GM19328 (cell line): ENCODE data around the gene SNORC.

ENCODE experiments used
- ATAC-seq: cut with Tn5 transposase; IDR thresholded peaks from one replicate; pipeline ENCODE4 v1.9.1; 2021; ENCODE audit warnings: mild to moderate bottlenecking, moderate library complexity; ENCODE audit not compliant: unreplicated experiment

The SNORC gene

GRCh38 chr2:232925153-232925820 lies 55.2 kb downstream of the SNORC start:
- ATAC-seq: no peak

- ATAC-seq: no peak
Observed at GRCh38 chr2:232925821-232926156, 55.7 kb downstream of the SNORC start.

GRCh38 chr2:232926431-232926939 lies 56.4 kb downstream of the SNORC start:
- no peak for ATAC-seq

- no peak for ATAC-seq
Observed at GRCh38 chr2:232927032-232927792, 57.1 kb downstream of the SNORC start.

- no peak for ATAC-seq
Observed at GRCh38 chr2:232927793-232928550, 57.9 kb downstream of the SNORC start.
